Neuronal stem cell (in vitro differentiated cells): ENCODE results near the gene CABP7.
"Not testable (repeated sequence)": the region's sequence is repeated elsewhere in the genome, so short reads cannot be mapped to it uniquely, and the experiment has no call there.

Experiments
- DNase-seq: peaks from one replicate; pipeline ENCODE4 v3.0.0-alpha.2; 2013; ENCODE audit warnings: low spot score
- H2AFZ ChIP-seq: one replicate; pipeline ENCODE4 v1.6.1; 2013; ENCODE audit warnings: mild to moderate bottlenecking, low read length, inconsistent platforms
- H2AK5ac ChIP-seq: 2 replicates; pipeline ENCODE4 v1.6.1; 2013; ENCODE audit warnings: low read depth, mild to moderate bottlenecking, inconsistent platforms, low read length, moderate library complexity, mixed read lengths
- H2BK120ac ChIP-seq: 2 replicates; pipeline ENCODE4 v1.6.1; 2013; ENCODE audit warnings: low read depth, mild to moderate bottlenecking, inconsistent platforms, low read length, moderate library complexity, mixed read lengths
- H2BK12ac ChIP-seq: one replicate; pipeline ENCODE4 v1.6.1; 2013; ENCODE audit warnings: low read length, inconsistent platforms
- H2BK15ac ChIP-seq: 2 replicates; pipeline ENCODE4 v1.6.1; 2013; ENCODE audit warnings: mild to moderate bottlenecking, low read length, inconsistent platforms, mixed read lengths
- H2BK5ac ChIP-seq: one replicate; pipeline ENCODE4 v1.6.1; 2013; ENCODE audit warnings: inconsistent platforms, mild to moderate bottlenecking, low read length, moderate library complexity
- H3K14ac ChIP-seq: one replicate; pipeline ENCODE4 v1.6.1; 2013; ENCODE audit warnings: low read length, inconsistent platforms
- H3K18ac ChIP-seq: 2 replicates; pipeline ENCODE4 v1.6.1; 2013; ENCODE audit warnings: low read length, inconsistent platforms
- H3K23ac ChIP-seq: 2 replicates; pipeline ENCODE4 v1.6.1; 2013; ENCODE audit warnings: low read depth, mild to moderate bottlenecking, mixed read lengths, low read length, inconsistent platforms; ENCODE audit not compliant: poor library complexity
- H3K27ac ChIP-seq: replicated peaks from 3 replicates; pipeline ENCODE4 v1.5.1; 2013; ENCODE audit warnings: low read length, inconsistent platforms
- H3K27me3 ChIP-seq, 3 experiments: 2 replicates each; pipeline ENCODE4 v1.6.1; 2013; ENCODE audit warnings: low read length in 3 of 3, mild to moderate bottlenecking in 2 of 3, inconsistent platforms in 1 of 3, low read depth in 1 of 3, mixed read lengths in 1 of 3, moderate library complexity in 1 of 3; ENCODE audit not compliant: control insufficient read depth in 3 of 3, insufficient read depth in 3 of 3
- H3K36me3 ChIP-seq, 2 donors: replicated peaks in 1 of 2; 2 replicates each; pipeline ENCODE4 v1.6.1; 2013; ENCODE audit warnings: low read length in 2 of 2; ENCODE audit not compliant: control insufficient read depth in 2 of 2, insufficient read depth in 2 of 2
- H3K4ac ChIP-seq: 2 replicates; pipeline ENCODE4 v1.6.1; 2013; ENCODE audit warnings: inconsistent platforms, mild to moderate bottlenecking, low read length, moderate library complexity
- H3K4me1 ChIP-seq, 2 donors: 1 replicate in 1 of 2; 2 replicates in 1 of 2; pipeline ENCODE4 v1.6.1; 2013; ENCODE audit warnings: low read length in 2 of 2, low read depth in 1 of 2; ENCODE audit not compliant: control insufficient read depth in 2 of 2, insufficient read depth in 1 of 2
- H3K4me2 ChIP-seq: one replicate; pipeline ENCODE4 v1.6.1; 2013; ENCODE audit warnings: mild to moderate bottlenecking, low read length, inconsistent platforms; ENCODE audit not compliant: insufficient read depth, poor library complexity, severe bottlenecking
- H3K4me3 ChIP-seq, 2 donors: 2 replicates each; pipeline ENCODE4 v1.5.1; 2013; ENCODE audit warnings: low read length in 2 of 2, mild to moderate bottlenecking in 2 of 2, inconsistent platforms in 1 of 2, moderate library complexity in 1 of 2
- H3K79me1 ChIP-seq: one replicate; pipeline ENCODE4 v1.6.1; 2013; ENCODE audit warnings: low read depth, mild to moderate bottlenecking, inconsistent platforms, low read length, moderate library complexity
- H3K9ac ChIP-seq: one replicate; pipeline ENCODE4 v1.6.1; 2013; ENCODE audit warnings: mild to moderate bottlenecking, low read depth, low read length, inconsistent platforms; ENCODE audit not compliant: poor library complexity
- H3K9me3 ChIP-seq, 2 donors: replicated peaks in 1 of 2; 2 replicates each; pipeline versions ENCODE3 to v1.6.1; 2013; ENCODE audit warnings: low read length in 2 of 2, mild to moderate bottlenecking in 2 of 2, inconsistent platforms in 1 of 2, low read depth in 1 of 2, mixed read lengths in 1 of 2, moderate library complexity in 1 of 2; ENCODE audit not compliant: control insufficient read depth in 2 of 2, insufficient read depth in 1 of 2
- H4K8ac ChIP-seq: one replicate; pipeline ENCODE4 v1.6.1; 2013; ENCODE audit warnings: low read depth, mild to moderate bottlenecking, inconsistent platforms, low read length, moderate library complexity
- H4K91ac ChIP-seq: one replicate; pipeline ENCODE4 v1.6.1; 2013; ENCODE audit warnings: low read length, low read depth, mild to moderate bottlenecking, inconsistent platforms; ENCODE audit not compliant: poor library complexity
- WGBS, 2 donors: extraction: QIAGEN DNeasy Blood & Tissue Kit; methylation state at CpG; one replicate each; pipeline ENCODE4 v1.1.7; 2013; ENCODE audit warnings: missing lambda C conversion rate in 2 of 2, mixed read lengths in 1 of 2; ENCODE audit not compliant: insufficient read length in 2 of 2, insufficient replicate concordance in 1 of 2; ENCODE audit errors: extremely low coverage in 2 of 2; 5-methylcytosine and 5-hydroxymethylcytosine counted together

Gene CABP7

GRCh38 chr22:29751669-29752068, 31.9 kb downstream of the CABP7 start:
- peaks cover 0 to 1% of the 10 kb centered on the region in 2 donors for H3K36me3 ChIP-seq
- H2BK15ac ChIP-seq: no peak overlapping the region
- no peak overlapping the region for H3K4ac ChIP-seq
- peaks cover 0 to 1% of the 10 kb centered on the region in 2 donors for H3K4me1 ChIP-seq
- no peak overlapping the region for H3K4me3 ChIP-seq
- H4K8ac ChIP-seq: no peak overlapping the region
- DNase-seq: no peak
- H3K14ac ChIP-seq: no peak overlapping the region
- H3K79me1 ChIP-seq: no peaks in the 10 kb centered on the region
- no peak overlapping the region for H2BK12ac ChIP-seq
- no peak overlapping the region for H2BK5ac ChIP-seq
- no peak overlapping the region for H4K91ac ChIP-seq
- H2AFZ ChIP-seq: no peak overlapping the region
- H3K18ac ChIP-seq: no peak overlapping the region
- no peak overlapping the region for H2AK5ac ChIP-seq
- H3K23ac ChIP-seq: no peak overlapping the region
- no peaks in the 10 kb centered on the region for H3K27me3 ChIP-seq
- no peak overlapping the region for H3K9ac ChIP-seq
- no peak overlapping the region for H3K27ac ChIP-seq
- no CpG with 5 or more reads among the region's 2 CpGs for WGBS, 2 donors
- H3K9me3 ChIP-seq: no peaks in the 10 kb centered on the region
- H2BK120ac ChIP-seq: no peak overlapping the region
- H3K4me2 ChIP-seq: no peak overlapping the region

- H2BK15ac ChIP-seq: no peak overlapping the region
- no peak overlapping the region for H3K18ac ChIP-seq
- no peak overlapping the region for H2AK5ac ChIP-seq
- no peak overlapping the region for H3K4me2 ChIP-seq
- H3K4me1 ChIP-seq: peaks cover 3 to 5% of the 10 kb centered on the region in 2 donors
- H2AFZ ChIP-seq: no peak overlapping the region
- no peak overlapping the region for H2BK120ac ChIP-seq
- H3K27ac ChIP-seq: no peak overlapping the region
- no peak overlapping the region for H3K23ac ChIP-seq
- no peak for DNase-seq
- H4K91ac ChIP-seq: no peak overlapping the region
- H3K4ac ChIP-seq: no peak overlapping the region
- H3K14ac ChIP-seq: no peak overlapping the region
- H3K9ac ChIP-seq: no peak overlapping the region
- no peaks in the 10 kb centered on the region for H3K27me3 ChIP-seq
- WGBS, 2 donors: no CpG with 5 or more reads among the region's 16 CpGs
- no peaks in the 10 kb centered on the region for H3K36me3 ChIP-seq
- no peaks in the 10 kb centered on the region for H3K9me3 ChIP-seq
- no peak overlapping the region for H2BK5ac ChIP-seq
- no peak overlapping the region for H3K4me3 ChIP-seq
- H3K79me1 ChIP-seq: no peaks in the 10 kb centered on the region
- H4K8ac ChIP-seq: no peak overlapping the region
- no peak overlapping the region for H2BK12ac ChIP-seq
These were observed 34.2 kb downstream of the CABP7 start for GRCh38 chr22:29753808-29754657.

- not testable (repeated sequence) for H3K4me2 ChIP-seq, H3K27me3 ChIP-seq, H2BK15ac ChIP-seq, H3K4me1 ChIP-seq, H4K91ac ChIP-seq, DNase-seq, H3K9me3 ChIP-seq, H3K14ac ChIP-seq, H2AFZ ChIP-seq, H3K23ac ChIP-seq, H3K9ac ChIP-seq, H2BK5ac ChIP-seq, H3K18ac ChIP-seq, H3K4ac ChIP-seq, H3K4me3 ChIP-seq, H2AK5ac ChIP-seq, H3K27ac ChIP-seq, H2BK12ac ChIP-seq, H3K79me1 ChIP-seq, H4K8ac ChIP-seq, H2BK120ac ChIP-seq, H3K36me3 ChIP-seq
- WGBS, 2 donors: no CpG with 5 or more reads among the region's 11 CpGs
These were observed 35.0 kb downstream of the CABP7 start for GRCh38 chr22:29754658-29755395.

- no peaks in the 10 kb centered on the region for H3K79me1 ChIP-seq
These were observed 36.1 kb downstream of the CABP7 start for GRCh38 chr22:29755889-29756288.

More at GRCh38 chr22:29755889-29756288, 36.1 kb downstream of the CABP7 start:
- peaks cover 5 to 6% of the 10 kb centered on the region in 2 donors for H3K4me1 ChIP-seq
- H3K14ac ChIP-seq: no peak overlapping the region
- H2AFZ ChIP-seq: no peak overlapping the region
- no peaks in the 10 kb centered on the region for H3K36me3 ChIP-seq
- H3K27me3 ChIP-seq: no peaks in the 10 kb centered on the region
- peak overlapping the region; percentile 21 for H3K9ac ChIP-seq
- H2AK5ac ChIP-seq: no peak overlapping the region
- no peak overlapping the region for H3K4me3 ChIP-seq
- peak overlapping the region; percentile 64 for H3K18ac ChIP-seq
- DNase-seq: no peak
- no peak overlapping the region for H3K4me2 ChIP-seq
- no peak overlapping the region for H2BK120ac ChIP-seq
- H3K27ac ChIP-seq: no peak overlapping the region
- H3K9me3 ChIP-seq: no peaks in the 10 kb centered on the region
- H4K8ac ChIP-seq: no peak overlapping the region
- no peak overlapping the region for H4K91ac ChIP-seq
- no peak overlapping the region for H2BK12ac ChIP-seq
- H3K23ac ChIP-seq: no peak overlapping the region
- peak overlapping the region; percentile 38 for H2BK15ac ChIP-seq
- H2BK5ac ChIP-seq: no peak overlapping the region
- WGBS, 2 donors: no CpG with 5 or more reads among the region's 9 CpGs
- H3K4ac ChIP-seq: no peak overlapping the region
